ENCODE results near the gene USP49.

The USP49 gene

DNA sequence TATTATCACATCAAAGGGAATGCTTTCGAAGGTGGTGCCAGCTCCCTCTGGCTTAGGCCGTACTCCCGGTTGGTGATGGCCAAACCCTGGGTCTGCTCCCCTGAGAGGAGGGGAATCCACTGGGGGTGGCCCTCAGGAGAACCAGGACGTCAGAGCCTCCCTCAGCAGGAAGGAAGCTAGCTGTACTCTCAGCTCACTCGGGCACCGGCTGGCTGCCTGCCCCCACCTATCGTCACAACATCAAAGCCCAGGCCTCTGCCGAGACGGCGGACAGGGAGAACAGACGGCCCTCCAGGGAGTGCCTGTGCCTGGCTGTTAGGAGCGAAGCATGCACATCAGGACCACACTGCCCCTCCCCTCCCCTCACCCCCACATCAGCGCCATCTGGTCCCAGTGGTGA lies 138.8 kb downstream of the USP49 start:
- Histone ChIP-seq H3K4me1 (ENCODE audit: insufficient read depth, low read length, poor library complexity, severe bottlenecking) (peaks cover 21% of the 10 kb centered on the region), H3K4me3 (ENCODE audit: low read length, poor library complexity, severe bottlenecking) (peak overlapping the region; percentile 23), H2AFZ (ENCODE audit: low read length) (peak overlapping the region; percentile 53), H3K9ac (ENCODE audit: low read depth, low read length, poor library complexity, severe bottlenecking) (peak overlapping the region; percentile 45), H3K9me2 (replicated peaks; ENCODE audit: low read depth, low read length) (no peaks in the 10 kb centered on the region), H4K20me1 (ENCODE audit: insufficient read depth, low read length, poor library complexity, severe bottlenecking) (no peaks in the 10 kb centered on the region), H3F3A (ENCODE audit: low read depth) (no peaks in the 10 kb centered on the region), H3K9me3 (ENCODE audit: insufficient read depth, low read depth, low read length) (no peaks in the 10 kb centered on the region), H3K4me2 (ENCODE audit: low read depth, low read length, poor library complexity, severe bottlenecking) (peak overlapping the region; percentile 47), H3K79me2 (ENCODE audit: insufficient read depth, low read length) (no peaks in the 10 kb centered on the region), H3K27me3 (ENCODE audit: insufficient read depth, low read length, poor library complexity, severe bottlenecking) (no peaks in the 10 kb centered on the region), H3K36me3 (ENCODE audit: insufficient read depth, low read length) (no peaks in the 10 kb centered on the region)
- no peak for TF ChIP-seq EZH2phosphoT487 (IDR thresholded peaks at IDR 0.05; ENCODE audit: borderline replicate concordance)
- TF ChIP-seq, protein P1, sequence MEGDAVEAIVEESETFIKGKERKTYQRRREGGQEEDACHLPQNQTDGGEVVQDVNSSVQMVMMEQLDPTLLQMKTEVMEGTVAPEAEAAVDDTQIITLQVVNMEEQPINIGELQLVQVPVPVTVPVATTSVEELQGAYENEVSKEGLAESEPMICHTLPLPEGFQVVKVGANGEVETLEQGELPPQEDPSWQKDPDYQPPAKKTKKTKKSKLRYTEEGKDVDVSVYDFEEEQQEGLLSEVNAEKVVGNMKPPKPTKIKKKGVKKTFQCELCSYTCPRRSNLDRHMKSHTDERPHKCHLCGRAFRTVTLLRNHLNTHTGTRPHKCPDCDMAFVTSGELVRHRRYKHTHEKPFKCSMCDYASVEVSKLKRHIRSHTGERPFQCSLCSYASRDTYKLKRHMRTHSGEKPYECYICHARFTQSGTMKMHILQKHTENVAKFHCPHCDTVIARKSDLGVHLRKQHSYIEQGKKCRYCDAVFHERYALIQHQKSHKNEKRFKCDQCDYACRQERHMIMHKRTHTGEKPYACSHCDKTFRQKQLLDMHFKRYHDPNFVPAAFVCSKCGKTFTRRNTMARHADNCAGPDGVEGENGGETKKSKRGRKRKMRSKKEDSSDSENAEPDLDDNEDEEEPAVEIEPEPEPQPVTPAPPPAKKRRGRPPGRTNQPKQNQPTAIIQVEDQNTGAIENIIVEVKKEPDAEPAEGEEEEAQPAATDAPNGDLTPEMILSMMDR (conservative IDR thresholded peaks at IDR 0.05; ENCODE audit: low read length) = no peak

DNA sequence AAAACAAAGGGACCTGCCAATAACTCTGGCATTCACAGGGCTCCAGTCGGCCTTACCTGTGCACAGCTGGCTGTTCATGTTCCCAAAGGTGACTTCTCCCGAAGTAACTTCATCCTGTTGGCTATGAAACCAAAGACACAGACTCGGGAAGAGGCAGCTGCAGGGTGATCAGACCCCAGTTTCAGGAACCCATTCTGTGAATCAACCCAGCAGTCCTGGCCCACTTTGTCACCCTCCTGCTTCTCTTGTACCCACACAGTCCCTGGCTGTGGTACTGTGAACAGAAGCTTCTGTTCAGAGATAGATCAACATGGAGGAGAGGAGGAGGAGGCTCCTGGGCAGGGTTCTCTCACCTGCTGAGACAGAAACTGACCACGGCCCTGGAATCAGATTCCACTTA lies 139.3 kb downstream of the USP49 start:
- Histone ChIP-seq H3K79me2 (ENCODE audit: insufficient read depth, low read length) (no peaks in the 10 kb centered on the region), H3K9me2 (replicated peaks; ENCODE audit: low read depth, low read length) (no peaks in the 10 kb centered on the region), H3K27me3 (ENCODE audit: insufficient read depth, low read length, poor library complexity, severe bottlenecking) (no peaks in the 10 kb centered on the region), H3K4me1 (ENCODE audit: insufficient read depth, low read length, poor library complexity, severe bottlenecking) (peaks cover 21% of the 10 kb centered on the region), H3K9ac (ENCODE audit: low read depth, low read length, poor library complexity, severe bottlenecking) (peak overlapping the region; percentile 45), H3K9me3 (ENCODE audit: insufficient read depth, low read depth, low read length) (no peaks in the 10 kb centered on the region), H3K4me3 (ENCODE audit: low read length, poor library complexity, severe bottlenecking) (peak overlapping the region; percentile 23), H3K4me2 (ENCODE audit: low read depth, low read length, poor library complexity, severe bottlenecking) (peak overlapping the region; percentile 47), H2AFZ (ENCODE audit: low read length) (peak overlapping the region; percentile 53), H3F3A (ENCODE audit: low read depth) (no peaks in the 10 kb centered on the region), H4K20me1 (ENCODE audit: insufficient read depth, low read length, poor library complexity, severe bottlenecking) (no peaks in the 10 kb centered on the region), H3K36me3 (ENCODE audit: insufficient read depth, low read length) (no peaks in the 10 kb centered on the region)
- no peak for TF ChIP-seq EZH2phosphoT487 (IDR thresholded peaks at IDR 0.05; ENCODE audit: borderline replicate concordance)
- TF ChIP-seq, protein P1 (conservative IDR thresholded peaks at IDR 0.05; ENCODE audit: low read length) = no peak

DNA sequence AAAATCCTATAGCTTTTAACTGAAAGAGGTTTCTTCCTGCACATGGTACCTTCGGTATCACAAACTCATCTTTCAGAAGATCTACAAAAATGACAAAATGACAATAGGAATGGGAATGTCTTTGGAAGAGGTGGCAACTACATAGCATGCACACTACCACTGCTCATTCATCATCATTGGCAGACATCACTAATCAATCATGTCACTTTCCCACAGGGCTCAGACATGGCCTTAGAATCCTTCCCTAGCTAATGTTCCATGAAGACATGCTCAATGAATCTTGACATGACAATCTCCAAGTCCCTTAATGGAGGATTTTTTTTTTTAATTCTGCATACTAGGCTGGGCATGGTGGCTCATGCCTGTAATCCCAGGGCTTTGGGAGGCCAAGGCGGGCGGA lies 144.8 kb downstream of the USP49 start:
- H3K36me3 ChIP-seq (ENCODE audit: insufficient read depth, low read length) = no peaks in the 10 kb centered on the region
- H3K9me3 ChIP-seq (ENCODE audit: insufficient read depth, low read depth, low read length) = no peaks in the 10 kb centered on the region
- H3K9me2 ChIP-seq (replicated peaks; ENCODE audit: low read depth, low read length) = no peaks in the 10 kb centered on the region
- H3K4me1 ChIP-seq (ENCODE audit: insufficient read depth, low read length, poor library complexity, severe bottlenecking) = no peaks in the 10 kb centered on the region
- H3K9ac ChIP-seq (ENCODE audit: low read depth, low read length, poor library complexity, severe bottlenecking) = no peak overlapping the region
- TF ChIP-seq, protein P1 (conservative IDR thresholded peaks at IDR 0.05; ENCODE audit: low read length) = no peak
- no peak for TF ChIP-seq EZH2phosphoT487 (IDR thresholded peaks at IDR 0.05; ENCODE audit: borderline replicate concordance)
- H4K20me1 ChIP-seq (ENCODE audit: insufficient read depth, low read length, poor library complexity, severe bottlenecking) = no peaks in the 10 kb centered on the region
- no peaks in the 10 kb centered on the region for H3F3A ChIP-seq (ENCODE audit: low read depth)
- H3K4me2 ChIP-seq (ENCODE audit: low read depth, low read length, poor library complexity, severe bottlenecking) = no peak overlapping the region
- no peak overlapping the region for H2AFZ ChIP-seq (ENCODE audit: low read length)
- no peak overlapping the region for H3K4me3 ChIP-seq (ENCODE audit: low read length, poor library complexity, severe bottlenecking)
- H3K79me2 ChIP-seq (ENCODE audit: insufficient read depth, low read length) = no peaks in the 10 kb centered on the region
- no peaks in the 10 kb centered on the region for H3K27me3 ChIP-seq (ENCODE audit: insufficient read depth, low read length, poor library complexity, severe bottlenecking)

Data from Loucy (cell line).